ENCODE measurements around the gene PAQR7.

The PAQR7 gene

DNA sequence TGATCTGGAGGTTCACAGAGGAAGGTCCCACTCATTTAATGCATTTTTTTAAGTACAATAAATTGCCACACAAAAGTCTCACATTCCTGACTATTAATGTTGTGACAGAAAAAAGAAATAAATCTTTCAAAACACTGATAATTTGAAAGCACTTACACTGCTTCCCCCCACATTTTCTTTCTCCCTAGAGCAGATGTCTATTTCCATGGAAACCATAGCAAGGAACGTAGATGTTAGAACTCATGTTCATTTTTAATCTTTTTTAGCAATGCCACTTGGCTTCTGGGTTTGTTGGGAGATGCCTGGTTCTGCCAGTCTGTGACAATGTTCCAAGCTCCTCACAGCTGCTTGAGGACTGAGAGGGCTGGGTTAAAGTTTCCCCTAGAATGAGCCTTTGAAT lies 32.7 kb upstream of the PAQR7 start:
- no peak overlapping the region for H3K4me2 ChIP-seq (ENCODE audit: low read length)
- H3K36me3 ChIP-seq (ENCODE audit: insufficient read depth, low read length) = peaks cover 21% of the 10 kb centered on the region
- no peaks in the 10 kb centered on the region for H3K27me3 ChIP-seq (ENCODE audit: insufficient read depth, low read length)
- peaks cover 22% of the 10 kb centered on the region for H3K79me2 ChIP-seq (ENCODE audit: insufficient read depth, low read length)
- no peaks in the 10 kb centered on the region for H4K20me1 ChIP-seq (ENCODE audit: insufficient read depth, low read length)
- H3K9me2 ChIP-seq (ENCODE audit: low read depth, low read length) = no peaks in the 10 kb centered on the region
- no peak for TF ChIP-seq CTCF (IDR thresholded peaks at IDR 0.05; ENCODE audit: low read length)
- no peak for TF ChIP-seq EZH2 (IDR thresholded peaks at IDR 0.05; ENCODE audit: borderline replicate concordance, low read length)
- H3F3A ChIP-seq (ENCODE audit: insufficient read depth, low read length) = no peaks in the 10 kb centered on the region; the same call in 1 of the 2 replicates
- H3K4me3 ChIP-seq (ENCODE audit: low read depth, low read length, poor library complexity, severe bottlenecking) = no peak overlapping the region
- H3K4me1 ChIP-seq (ENCODE audit: insufficient read depth, low read length, severe bottlenecking) = peaks cover 28% of the 10 kb centered on the region
- no peaks in the 10 kb centered on the region for H3K9me3 ChIP-seq (ENCODE audit: low read length)
- H3K9ac ChIP-seq (ENCODE audit: low read length) = no peak overlapping the region
- H3K27ac ChIP-seq (ENCODE audit: low read depth, low read length, poor library complexity, severe bottlenecking) = no peak overlapping the region
- no peak overlapping the region for H2AFZ ChIP-seq (ENCODE audit: low read length)

- no peak overlapping the region for H3K4me2 ChIP-seq (ENCODE audit: low read length)
- no peak overlapping the region for H3K27ac ChIP-seq (ENCODE audit: low read depth, low read length, poor library complexity, severe bottlenecking)
- peaks cover 27% of the 10 kb centered on the region for H3K79me2 ChIP-seq (ENCODE audit: insufficient read depth, low read length)
- no peaks in the 10 kb centered on the region for H3K9me3 ChIP-seq (ENCODE audit: low read length)
- no peaks in the 10 kb centered on the region for H3K9me2 ChIP-seq (ENCODE audit: low read depth, low read length)
- H3K4me1 ChIP-seq (ENCODE audit: insufficient read depth, low read length, severe bottlenecking) = peaks cover 33% of the 10 kb centered on the region
- H2AFZ ChIP-seq (ENCODE audit: low read length) = peak overlapping the region; percentile 88; the same call in 1 of the 2 replicates
- H4K20me1 ChIP-seq (ENCODE audit: insufficient read depth, low read length) = no peaks in the 10 kb centered on the region
- no peak overlapping the region for H3K9ac ChIP-seq (ENCODE audit: low read length)
- TF ChIP-seq EZH2 (IDR thresholded peaks at IDR 0.05; ENCODE audit: borderline replicate concordance, low read length) (no peak), CTCF (IDR thresholded peaks at IDR 0.05; ENCODE audit: low read length) (no peak)
- no peak overlapping the region for H3K4me3 ChIP-seq (ENCODE audit: low read depth, low read length, poor library complexity, severe bottlenecking)
- no peaks in the 10 kb centered on the region for H3K27me3 ChIP-seq (ENCODE audit: insufficient read depth, low read length)
- peaks cover 26% of the 10 kb centered on the region for H3K36me3 ChIP-seq (ENCODE audit: insufficient read depth, low read length)
- H3F3A ChIP-seq (ENCODE audit: insufficient read depth, low read length) = no peaks in the 10 kb centered on the region; the same call in 1 of the 2 replicates
These were observed 32.1 kb upstream of the PAQR7 start for GRCh38 chr1:25907601-25908000.

- H3K9me3 ChIP-seq (ENCODE audit: low read length) = no peaks in the 10 kb centered on the region
- peak overlapping the region; percentile 90 for H3K9ac ChIP-seq (ENCODE audit: low read length)
- H3K4me3 ChIP-seq (ENCODE audit: low read depth, low read length, poor library complexity, severe bottlenecking) = peak overlapping the region; percentile 100
- no peaks in the 10 kb centered on the region for H4K20me1 ChIP-seq (ENCODE audit: insufficient read depth, low read length)
- TF ChIP-seq CTCF (IDR thresholded peaks at IDR 0.05; ENCODE audit: low read length) (no peak), EZH2 (IDR thresholded peaks at IDR 0.05; ENCODE audit: borderline replicate concordance, low read length) (no peak)
- peak overlapping the region; percentile 54 for H3K27ac ChIP-seq (ENCODE audit: low read depth, low read length, poor library complexity, severe bottlenecking)
- no peaks in the 10 kb centered on the region for H3K27me3 ChIP-seq (ENCODE audit: insufficient read depth, low read length)
- H3K79me2 ChIP-seq (ENCODE audit: insufficient read depth, low read length) = peaks cover 34% of the 10 kb centered on the region
- no peaks in the 10 kb centered on the region for H3K9me2 ChIP-seq (ENCODE audit: low read depth, low read length)
- H3K4me2 ChIP-seq (ENCODE audit: low read length) = peak overlapping the region; percentile 77
- H3K36me3 ChIP-seq (ENCODE audit: insufficient read depth, low read length) = peaks cover 35% of the 10 kb centered on the region
- H3K4me1 ChIP-seq (ENCODE audit: insufficient read depth, low read length, severe bottlenecking) = peaks cover 36% of the 10 kb centered on the region
- no peaks in the 10 kb centered on the region; the same call in 1 of the 2 replicates for H3F3A ChIP-seq (ENCODE audit: insufficient read depth, low read length)
- H2AFZ ChIP-seq (ENCODE audit: low read length) = peak overlapping the region; percentile 88
These were observed 31.3 kb upstream of the PAQR7 start for GRCh38 chr1:25906644-25907300.

All from OCI-LY1 (cell line).